Liver (tissue), 9 donors: Measurements from ENCODE around the gene ITPK1. TPM values are rescaled to one million over a fixed set of nuclear protein-coding genes. Genes with fewer than 3 reads are reported as not detected.

Experiments used
- DNase-seq: peaks from one replicate; pipeline ENCODE4 v3.0.0-alpha.2; 2017; ENCODE audit warnings: low spot score
- H3K27ac ChIP-seq, 2 donors: one replicate each; pipeline ENCODE4 v1.7.0; 2013; ENCODE audit warnings: inconsistent platforms in 2 of 2, low read length in 2 of 2, control low read depth in 1 of 2, low read depth in 1 of 2, mild to moderate bottlenecking in 1 of 2
- H3K27me3 ChIP-seq, 4 donors: one replicate each; pipeline versions ENCODE4 v1.6.1 to v1.7.0; 2013; ENCODE audit warnings: low read length in 3 of 4, inconsistent platforms in 1 of 4, mild to moderate bottlenecking in 1 of 4, moderate library complexity in 1 of 4; ENCODE audit not compliant: control insufficient read depth in 4 of 4, insufficient read depth in 4 of 4
- H3K36me3 ChIP-seq, 4 donors: one replicate each; pipeline versions ENCODE4 v1.6.1 to v1.7.0; 2013; ENCODE audit warnings: low read length in 3 of 4, mild to moderate bottlenecking in 3 of 4, low read depth in 1 of 4, moderate library complexity in 1 of 4; ENCODE audit not compliant: control insufficient read depth in 4 of 4, insufficient read depth in 3 of 4
- H3K4me1 ChIP-seq, 4 donors: one replicate each; pipeline versions ENCODE4 v1.6.1 to v1.7.0; 2013; ENCODE audit warnings: low read length in 3 of 4, mild to moderate bottlenecking in 3 of 4, moderate library complexity in 1 of 4; ENCODE audit not compliant: control insufficient read depth in 4 of 4, insufficient read depth in 4 of 4
- H3K4me3 ChIP-seq, 3 donors: one replicate each; pipeline versions ENCODE4 v1.6.1 to v1.7.0; 2013; ENCODE audit warnings: low read length in 3 of 3, control low read depth in 1 of 3, low read depth in 1 of 3, mild to moderate bottlenecking in 1 of 3
- H3K9ac ChIP-seq, 2 donors: one replicate each; pipeline ENCODE4 v1.7.0; 2013; ENCODE audit warnings: low read length in 2 of 2, mild to moderate bottlenecking in 2 of 2, moderate library complexity in 2 of 2, control low read depth in 1 of 2, low read depth in 1 of 2
- H3K9me3 ChIP-seq, 4 donors: one replicate each; pipeline versions ENCODE4 v1.6.1 to v1.7.0; 2013; ENCODE audit warnings: low read length in 3 of 4; ENCODE audit not compliant: control insufficient read depth in 4 of 4
- CTCF ChIP-seq: fragments of 150-350 bp; IDR thresholded peaks from 2 replicates; pipeline ENCODE4 v1.5.1; 2017; ENCODE audit warnings: improper control_type of control experiment, low read depth, low read length; ENCODE audit not compliant: missing input control
- EGR1 ChIP-seq, 2 donors: IDR thresholded peaks; 2 replicates each; pipeline ENCODE4 v1.6.1; 2016 to 2018; ENCODE audit warnings: antibody characterized with exemption in 2 of 2, low read depth in 2 of 2
- FOXA1 ChIP-seq: IDR thresholded peaks from 2 replicates; pipeline ENCODE4 v1.6.1; 2016; ENCODE audit warnings: antibody characterized with exemption
- FOXA2 ChIP-seq: IDR thresholded peaks from 2 replicates; pipeline ENCODE4 v1.6.1; 2016; ENCODE audit warnings: antibody characterized with exemption
- GABPA ChIP-seq, 2 donors: IDR thresholded peaks in 1 of 2; conservative IDR thresholded peaks in 1 of 2; 2 replicates each; pipeline ENCODE4 v1.6.1; 2016; ENCODE audit warnings: antibody characterized with exemption in 2 of 2, mild to moderate bottlenecking in 1 of 2, moderate library complexity in 1 of 2
- HNF4A ChIP-seq, 2 donors: conservative IDR thresholded peaks; 2 replicates each; pipeline ENCODE4 v1.6.1; 2016; ENCODE audit warnings: antibody characterized with exemption in 2 of 2, mild to moderate bottlenecking in 2 of 2
- HNF4G ChIP-seq: IDR thresholded peaks from 2 replicates; pipeline ENCODE4 v1.6.1; 2016; ENCODE audit warnings: antibody characterized with exemption
- JUND ChIP-seq, 2 donors: IDR thresholded peaks; 2 replicates each; pipeline ENCODE4 v1.6.1; 2016; ENCODE audit warnings: antibody characterized with exemption in 2 of 2
- MAX ChIP-seq: IDR thresholded peaks from 2 replicates; pipeline ENCODE4 v1.6.1; 2016; ENCODE audit warnings: antibody characterized with exemption
- NR2F2 ChIP-seq: IDR thresholded peaks from 2 replicates; pipeline ENCODE4 v1.6.1; 2016; ENCODE audit warnings: antibody characterized with exemption
- RAD21 ChIP-seq, 2 donors: IDR thresholded peaks; 2 replicates each; pipeline ENCODE4 v1.6.1; 2016; ENCODE audit warnings: antibody characterized with exemption in 2 of 2, mild to moderate bottlenecking in 2 of 2
- REST ChIP-seq: IDR thresholded peaks from 2 replicates; pipeline ENCODE4 v1.6.1; 2016; ENCODE audit warnings: antibody characterized with exemption, mild to moderate bottlenecking
- RXRA ChIP-seq, 2 donors: IDR thresholded peaks; 2 replicates each; pipeline ENCODE4 v1.6.1; 2017 to 2018; ENCODE audit warnings: antibody characterized with exemption in 2 of 2, mild to moderate bottlenecking in 1 of 2
- SP1 ChIP-seq: IDR thresholded peaks from 2 replicates; pipeline ENCODE4 v1.6.1; 2018; ENCODE audit warnings: antibody characterized with exemption, mild to moderate bottlenecking
- TAF1 ChIP-seq: conservative IDR thresholded peaks from 2 replicates; pipeline ENCODE4 v1.6.1; 2016; ENCODE audit warnings: antibody characterized with exemption, mild to moderate bottlenecking
- YY1 ChIP-seq: IDR thresholded peaks from 2 replicates; pipeline ENCODE4 v1.6.1; 2016; ENCODE audit warnings: antibody characterized with exemption, mild to moderate bottlenecking
- ZBTB33 ChIP-seq: IDR thresholded peaks from 2 replicates; pipeline ENCODE4 v1.6.1; 2016; ENCODE audit warnings: antibody characterized with exemption
- WGBS: extraction: QIAGEN DNeasy Blood & Tissue Kit; methylation state at CpG from one replicate; pipeline ENCODE4 v1.1.7; 2013; 5-methylcytosine and 5-hydroxymethylcytosine counted together
- polyA plus RNA-seq, 2 donors: library from polyadenylated mRNA; stranded (reverse) in 1 of 2; unstranded in 1 of 2; fragments of 200-250 nt in 1 of 2; fragments of >200 nt in 1 of 2; fragmentation: Nextera tagmentation in 1 of 2; extraction: Ambion mirVana in 1 of 2; gene quantifications; one replicate each; pipeline versions ENCODE4 v1.2.1 to v1.2.3, GENCODE V29; 2013 to 2015
- total RNA-seq, 2 donors: library from RNA; depleted of rRNA; stranded (reverse); fragments of >200 nt; gene quantifications; one replicate each; pipeline ENCODE4 v1.2.3, GENCODE V29; 2014
- TF ChIP-seq, protein P1 (sequence below): IDR thresholded peaks from 2 replicates; pipeline ENCODE4 v1.6.1; 2016; ENCODE audit warnings: antibody characterized with exemption
- donor health status: healthy.
- donor health status: healthy.
- donor health status: healthy.
- donor health status: healthy.
- donor health status: healthy.

Gene ITPK1
- total and polyA plus RNA-seq, 4 donors = 9.0 to 41.2 (median 20.4) TPM

DNA sequence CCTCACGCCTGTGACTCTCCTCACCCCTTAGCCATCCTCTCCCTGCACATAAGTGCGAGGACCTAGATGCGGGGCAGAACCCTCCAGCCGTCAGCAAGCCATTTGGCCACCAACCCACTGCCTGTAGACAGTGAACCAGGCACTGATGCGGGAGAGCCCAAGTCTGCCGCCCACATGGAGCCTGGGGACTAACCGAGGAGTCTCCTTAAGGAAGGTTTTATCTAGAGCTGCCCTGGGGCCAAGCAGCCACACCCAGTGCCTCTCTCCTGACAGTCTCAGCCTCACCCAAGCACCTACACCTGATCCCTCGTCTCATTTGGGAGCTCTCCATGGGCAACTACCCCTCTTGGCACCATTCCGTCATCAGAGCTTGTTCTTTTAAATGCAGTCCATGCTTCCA, 120.1 kb downstream of the ITPK1 start:
- no peak overlapping the region for H3K27ac ChIP-seq
- H3K4me1 ChIP-seq = peaks cover 4 to 39% (median 27%) of the 10 kb centered on the region in 4 donors
- no peak overlapping the region for H3K9ac ChIP-seq
- 96% methylated on average over 9 of the region's 9 CpGs for WGBS
- no peak for TF ChIP-seq HNF4G
- no peak for TF ChIP-seq NR2F2
- TF ChIP-seq, protein P1, sequence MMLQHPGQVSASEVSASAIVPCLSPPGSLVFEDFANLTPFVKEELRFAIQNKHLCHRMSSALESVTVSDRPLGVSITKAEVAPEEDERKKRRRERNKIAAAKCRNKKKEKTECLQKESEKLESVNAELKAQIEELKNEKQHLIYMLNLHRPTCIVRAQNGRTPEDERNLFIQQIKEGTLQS = no peak
- TF ChIP-seq SP1 = no peak
- no peak for TF ChIP-seq ZBTB33
- TF ChIP-seq RXRA (IDR thresholded peaks at IDR 0.05) = no peak
- TF ChIP-seq FOXA1 = no peak
- no peak for DNase-seq
- no peak overlapping the region for H3K4me3 ChIP-seq
- H3K9me3 ChIP-seq = no peaks in the 10 kb centered on the region
- H3K36me3 ChIP-seq = no peaks in the 10 kb centered on the region
- H3K27me3 ChIP-seq = no peaks in the 10 kb centered on the region

GRCh38 chr14:92994942-92995341, 120.8 kb downstream of the ITPK1 start:
- Histone ChIP-seq H3K4me3 (no peak overlapping the region), H3K9ac (no peak overlapping the region), H3K27ac (no peak overlapping the region), H3K4me1 (peaks cover 4 to 39% (median 27%) of the 10 kb centered on the region in 4 donors), H3K27me3 (no peaks in the 10 kb centered on the region), H3K36me3 (no peaks in the 10 kb centered on the region), H3K9me3 (no peaks in the 10 kb centered on the region)
- no peak for DNase-seq
- TF ChIP-seq HNF4G (no peak), SP1 (no peak), HNF4A (conservative IDR thresholded peaks at IDR 0.05) (no peak), MAX (no peak), RXRA (IDR thresholded peaks at IDR 0.05) (no peak), JUND (IDR thresholded peaks at IDR 0.05) (no peak), NR2F2 (no peak), FOXA1 (no peak), REST (no peak), FOXA2 (no peak), CTCF (no peak), RAD21 (IDR thresholded peaks at IDR 0.05) (no peak), GABPA (IDR thresholded peaks at IDR 0.05 in 1 of 2, conservative IDR thresholded peaks at IDR 0.05 in 1 of 2) (no peak), YY1 (no peak), TAF1 (no peak), EGR1 (IDR thresholded peaks at IDR 0.05; ENCODE audit: low read depth in 2 of 2) (no peak), ZBTB33 (no peak)
- TF ChIP-seq, protein P1 = no peak
- 97% methylated on average over 11 of the region's 11 CpGs for WGBS
